ENCODE measurements around the gene PPP2R5D.

The PPP2R5D gene

DNA sequence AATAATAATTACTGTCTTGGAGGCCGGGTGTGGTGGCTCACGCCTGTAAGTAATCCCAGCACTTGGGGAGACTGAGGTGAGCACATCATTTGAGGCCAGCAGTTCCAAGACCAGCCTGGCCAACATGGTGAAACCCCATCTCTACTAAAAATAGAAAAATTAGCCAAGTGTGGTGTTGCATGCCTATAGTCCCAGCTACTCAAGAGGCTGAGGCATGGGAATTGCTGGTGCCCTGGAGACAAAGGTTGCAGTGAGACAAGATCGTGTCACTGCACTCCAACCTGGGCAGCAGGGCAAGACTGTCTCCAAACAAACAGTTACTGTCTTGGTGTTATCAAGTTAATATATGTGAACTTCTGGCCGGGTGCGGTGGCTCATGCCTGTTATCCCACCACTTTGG is 42.0 kb downstream of the PPP2R5D start:
- TF ChIP-seq, protein P1, sequence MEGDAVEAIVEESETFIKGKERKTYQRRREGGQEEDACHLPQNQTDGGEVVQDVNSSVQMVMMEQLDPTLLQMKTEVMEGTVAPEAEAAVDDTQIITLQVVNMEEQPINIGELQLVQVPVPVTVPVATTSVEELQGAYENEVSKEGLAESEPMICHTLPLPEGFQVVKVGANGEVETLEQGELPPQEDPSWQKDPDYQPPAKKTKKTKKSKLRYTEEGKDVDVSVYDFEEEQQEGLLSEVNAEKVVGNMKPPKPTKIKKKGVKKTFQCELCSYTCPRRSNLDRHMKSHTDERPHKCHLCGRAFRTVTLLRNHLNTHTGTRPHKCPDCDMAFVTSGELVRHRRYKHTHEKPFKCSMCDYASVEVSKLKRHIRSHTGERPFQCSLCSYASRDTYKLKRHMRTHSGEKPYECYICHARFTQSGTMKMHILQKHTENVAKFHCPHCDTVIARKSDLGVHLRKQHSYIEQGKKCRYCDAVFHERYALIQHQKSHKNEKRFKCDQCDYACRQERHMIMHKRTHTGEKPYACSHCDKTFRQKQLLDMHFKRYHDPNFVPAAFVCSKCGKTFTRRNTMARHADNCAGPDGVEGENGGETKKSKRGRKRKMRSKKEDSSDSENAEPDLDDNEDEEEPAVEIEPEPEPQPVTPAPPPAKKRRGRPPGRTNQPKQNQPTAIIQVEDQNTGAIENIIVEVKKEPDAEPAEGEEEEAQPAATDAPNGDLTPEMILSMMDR (conservative IDR thresholded peaks at IDR 0.05; ENCODE audit: low read depth, low read length), result no peak
- no peak for DNase-seq (ENCODE audit: low read depth)
- no peak overlapping the region for H3K4me3 ChIP-seq (ENCODE audit: low read depth, low read length)

- DNase-seq (ENCODE audit: low read depth), result no peak
- TF ChIP-seq, protein P1 (conservative IDR thresholded peaks at IDR 0.05; ENCODE audit: low read depth, low read length), result no peak
- H3K4me3 ChIP-seq (ENCODE audit: low read depth, low read length), result no peak overlapping the region
These were observed 44.8 kb downstream of the PPP2R5D start for GRCh38 chr6:43029120-43029519.

GRCh38 chr6:43032326-43032725 is 48.0 kb downstream of the PPP2R5D start:
- DNase-seq (ENCODE audit: low read depth), result no peak
- TF ChIP-seq, protein P1 (conservative IDR thresholded peaks at IDR 0.05; ENCODE audit: low read depth, low read length), result no peak

GRCh38 chr6:43033496-43034189 is 49.3 kb downstream of the PPP2R5D start:
- DNase-seq (ENCODE audit: low read depth), result no peak
- TF ChIP-seq, protein P1 (conservative IDR thresholded peaks at IDR 0.05; ENCODE audit: low read depth, low read length), result no peak

More at GRCh38 chr6:43032326-43032725, 48.0 kb downstream of the PPP2R5D start:
- no peak overlapping the region for H3K4me3 ChIP-seq (ENCODE audit: low read depth, low read length)

GRCh38 chr6:43034190-43034525 is 49.8 kb downstream of the PPP2R5D start:
- DNase-seq (ENCODE audit: low read depth), result no peak
- H3K4me3 ChIP-seq (ENCODE audit: low read depth, low read length), result no peak overlapping the region
- TF ChIP-seq, protein P1 (conservative IDR thresholded peaks at IDR 0.05; ENCODE audit: low read depth, low read length), result no peak

More at GRCh38 chr6:43033496-43034189, 49.3 kb downstream of the PPP2R5D start:
- H3K4me3 ChIP-seq (ENCODE audit: low read depth, low read length), result no peak overlapping the region

GRCh38 chr6:43035495-43036194 is 51.3 kb downstream of the PPP2R5D start:
- TF ChIP-seq, protein P1 (conservative IDR thresholded peaks at IDR 0.05; ENCODE audit: low read depth, low read length), result no peak
- no peak for DNase-seq (ENCODE audit: low read depth)
- no peak overlapping the region for H3K4me3 ChIP-seq (ENCODE audit: low read depth, low read length)
